ENCODE measurements around the gene NTN5. TPM values are rescaled to one million over a fixed set of nuclear protein-coding genes. Genes with fewer than 3 reads are reported as not detected.

The NTN5 gene
- total and polyA plus RNA-seq, 3 donors from 2014 or later: 0.87 to 4.3 (median 1.6) TPM

DNA sequence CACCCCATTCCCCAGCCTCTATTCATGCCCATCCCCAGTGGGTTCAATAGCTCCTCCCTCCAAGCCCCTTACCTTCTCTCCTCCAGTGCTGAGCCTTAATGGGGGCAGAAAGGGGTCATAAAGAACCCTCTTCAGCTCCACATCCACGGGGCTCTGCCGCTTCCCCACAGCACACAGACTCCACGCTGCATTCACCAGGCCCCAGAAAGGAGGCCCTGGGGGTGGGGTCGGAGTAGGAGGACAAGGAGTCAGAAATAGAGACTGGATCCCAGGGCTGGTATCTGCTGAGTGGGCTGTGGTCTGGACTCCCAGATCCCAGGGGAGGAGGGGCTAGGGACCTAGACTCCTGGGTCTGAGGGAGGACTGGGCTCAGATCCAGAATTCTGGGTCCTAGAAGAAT, 28.5 kb downstream of the NTN5 start:
- intact Hi-C loops (cut with DNase I; ENCODE audit: low total_unique reads): loop anchor here (10.0 kb wide), 1 partner anchor 200 kb away; no protein-coding TSS in a partner anchor
- peaks cover 17% of the 10 kb centered on the region for H3K4me1 ChIP-seq
- DNase-seq: no peak
- peak overlapping the region in 1 of 2 donors; percentile 66 for H3K4me3 ChIP-seq
- H3K9me3 ChIP-seq: no peaks in the 10 kb centered on the region
- no peaks in the 10 kb centered on the region for H3K27me3 ChIP-seq
- WGBS, 2 donors: 48 to 56% methylated on average over 4 of the region's 4 CpGs
- peak overlapping the region in 1 of 2 donors; percentile 92 for H3K27ac ChIP-seq
- TF ChIP-seq POLR2A (IDR thresholded peaks at IDR 0.05) (no peak), CTCF (IDR thresholded peaks at IDR 0.05) (no peak)
- no peaks in the 10 kb centered on the region for H3K36me3 ChIP-seq (ENCODE audit: low read depth, missing control alignments)

DNA sequence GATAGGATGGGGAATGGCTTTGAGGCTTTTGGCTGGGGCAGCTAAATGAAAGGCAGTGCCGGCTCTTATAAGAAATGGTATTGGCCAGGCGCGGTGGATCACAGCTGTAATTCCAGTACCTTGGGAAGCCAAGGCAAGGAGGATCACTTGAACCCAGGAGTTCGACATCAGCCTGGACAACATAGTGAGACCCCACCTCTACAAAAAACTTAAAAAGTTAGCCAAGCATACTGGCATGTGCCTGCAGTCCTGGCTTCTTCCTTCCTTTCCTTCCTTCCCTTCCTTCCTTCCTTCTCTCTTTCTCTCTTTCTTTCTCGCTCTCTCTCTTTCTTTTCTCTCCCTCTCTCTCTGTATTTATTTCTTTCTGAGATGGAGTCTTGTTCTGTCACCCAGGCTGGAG, 30.0 kb downstream of the NTN5 start:
- Histone ChIP-seq H3K36me3 (ENCODE audit: low read depth, missing control alignments) (no peaks in the 10 kb centered on the region), H3K27me3 (no peaks in the 10 kb centered on the region), H3K4me1 (peaks cover 24% of the 10 kb centered on the region), H3K27ac (no peak overlapping the region), H3K4me3 (no peak overlapping the region), H3K9me3 (no peaks in the 10 kb centered on the region)
- TF ChIP-seq POLR2A (IDR thresholded peaks at IDR 0.05): no peak
- no peak for TF ChIP-seq CTCF (IDR thresholded peaks at IDR 0.05)
- intact Hi-C loops (cut with DNase I; ENCODE audit: low total_unique reads): loop anchor here (10.0 kb wide), 1 partner anchor 202 kb away; no protein-coding TSS in a partner anchor
- no peak for DNase-seq
- WGBS, 2 donors: 88 to 89% methylated on average over 5 of the region's 5 CpGs

GRCh38 chr19:48641850-48642249, 31.0 kb downstream of the NTN5 start:
- Histone ChIP-seq H3K36me3 (ENCODE audit: low read depth, missing control alignments) (no peaks in the 10 kb centered on the region), H3K4me3 (no peak overlapping the region), H3K9me3 (no peaks in the 10 kb centered on the region), H3K27me3 (no peaks in the 10 kb centered on the region), H3K4me1 (peaks cover 24% of the 10 kb centered on the region), H3K27ac (no peak overlapping the region)
- TF ChIP-seq POLR2A (IDR thresholded peaks at IDR 0.05) (no peak), CTCF (IDR thresholded peaks at IDR 0.05) (no peak)
- WGBS, 2 donors: 97 to 100% methylated on average over 2 of the region's 2 CpGs
- intact Hi-C loops (cut with DNase I; ENCODE audit: low total_unique reads): loop anchor here (10.0 kb wide), 1 partner anchor 203 kb away; no protein-coding TSS in a partner anchor
- no peak for DNase-seq

DNA sequence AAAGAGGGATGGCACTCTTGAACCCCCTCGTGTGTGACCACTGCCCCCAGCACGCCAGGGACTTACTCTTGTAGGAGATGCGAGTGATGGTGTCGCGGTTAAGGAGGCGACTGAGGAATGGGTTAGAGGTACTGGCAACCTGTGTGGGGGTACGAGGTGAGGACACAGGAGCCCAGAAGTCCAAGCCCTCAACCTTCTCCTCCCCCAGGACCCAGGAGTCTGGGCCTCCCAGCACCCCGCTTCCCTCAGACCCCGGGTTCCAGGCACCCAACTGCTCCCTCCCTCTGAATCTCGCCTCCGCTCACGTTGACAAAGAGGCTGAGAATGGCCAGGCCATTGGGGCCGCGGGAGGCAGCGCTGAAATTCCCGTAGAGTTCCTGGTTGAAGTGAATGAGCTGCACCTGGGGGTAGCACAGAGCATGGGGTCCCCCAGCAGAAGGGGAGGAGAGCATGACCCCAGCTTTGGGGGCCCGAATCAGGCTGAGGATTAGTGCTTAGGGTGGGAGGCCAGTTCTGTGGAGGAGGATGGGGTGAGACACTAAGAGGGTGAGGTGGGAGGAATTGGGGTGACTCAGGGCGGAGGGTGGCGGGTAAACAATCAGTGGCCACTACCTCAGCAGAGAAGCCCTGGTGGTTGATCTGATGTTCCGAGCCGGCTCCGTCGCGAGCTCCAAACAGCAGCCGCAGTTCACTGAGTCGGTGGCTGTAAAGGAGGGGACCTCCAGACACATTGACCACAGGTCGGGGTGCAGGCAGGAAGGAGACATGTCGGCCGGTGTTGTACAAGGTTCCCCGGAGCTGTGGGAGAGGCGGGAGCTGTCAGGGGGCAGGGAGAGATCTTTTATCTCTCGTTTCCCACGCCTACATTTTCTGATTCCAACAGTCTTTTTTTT, 33.1 kb downstream of the NTN5 start:
- no peak for TF ChIP-seq CTCF (IDR thresholded peaks at IDR 0.05)
- TF ChIP-seq POLR2A (IDR thresholded peaks at IDR 0.05): no peak

More for the DNA sequence above, 33.1 kb downstream of the NTN5 start:
- H3K36me3 ChIP-seq (ENCODE audit: low read depth, missing control alignments): no peaks in the 10 kb centered on the region
- 47 to 59% methylated on average over 29 to 33 of the region's 33 CpGs for WGBS, 2 donors
- peaks cover 18% of the 10 kb centered on the region for H3K4me1 ChIP-seq
- no peaks in the 10 kb centered on the region for H3K27me3 ChIP-seq
- no peaks in the 10 kb centered on the region for H3K9me3 ChIP-seq
- no peak for DNase-seq
- intact Hi-C loops (cut with DNase I; ENCODE audit: low total_unique reads): loop anchor here (10.0 kb wide), 1 partner anchor 205 kb away; no protein-coding TSS in a partner anchor
- H3K27ac ChIP-seq: no peak overlapping the region
- no peak overlapping the region for H3K4me3 ChIP-seq
